CD4-positive, alpha-beta T cell treated with Interferon gamma for 1 hour (primary cell): ENCODE measurements around the gene RNASE7.

ENCODE experiments used
- DNase-seq: peaks from one replicate; pipeline ENCODE4 v3.0.0-alpha.2; 2020

The RNASE7 gene

GRCh38 chr14:21043974-21044618 lies 1.9 kb downstream of the RNASE7 start:
- no peak for DNase-seq

GRCh38 chr14:21047378-21047781 lies 5.2 kb downstream of the RNASE7 start:
- no peak for DNase-seq

DNA sequence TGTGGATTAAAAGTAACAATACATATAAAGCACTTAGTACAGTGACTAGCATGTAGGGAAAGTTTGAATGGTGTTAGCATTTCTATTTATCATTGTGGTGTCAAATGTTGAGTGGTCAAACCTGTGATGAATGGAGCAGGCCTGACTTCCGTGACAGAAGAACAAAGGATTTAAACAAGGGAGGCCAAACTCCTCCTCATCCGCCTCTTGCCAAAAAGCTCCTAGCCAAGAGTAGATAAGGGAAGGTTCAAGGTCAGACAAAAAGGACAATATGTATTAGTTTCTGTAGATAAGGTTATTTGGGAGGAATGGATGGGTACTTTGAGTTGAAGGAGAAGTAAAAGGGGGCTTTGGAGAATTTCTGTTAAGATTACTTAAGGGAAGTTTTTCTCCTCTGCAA lies 6.5 kb downstream of the RNASE7 start:
- DNase-seq = no peak

DNA sequence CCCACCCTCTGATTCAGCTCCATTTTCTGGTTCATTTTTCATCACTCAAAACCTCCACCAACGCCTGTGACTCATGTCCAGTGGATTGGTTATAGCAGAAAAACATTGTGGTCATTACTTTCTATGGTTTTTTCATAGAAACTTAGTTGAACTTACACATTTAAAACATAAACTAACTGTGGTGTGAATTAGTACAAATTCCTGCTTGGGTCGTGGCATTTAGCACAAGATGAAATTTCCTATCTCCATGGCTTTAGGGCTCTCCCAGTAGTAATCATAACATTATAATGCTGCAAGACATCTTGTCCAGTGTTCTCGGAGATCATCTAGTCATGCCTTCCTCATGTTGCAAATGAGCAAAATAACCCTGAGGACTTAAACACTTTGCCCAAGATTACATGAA lies 7.1 kb downstream of the RNASE7 start:
- DNase-seq = no peak

DNA sequence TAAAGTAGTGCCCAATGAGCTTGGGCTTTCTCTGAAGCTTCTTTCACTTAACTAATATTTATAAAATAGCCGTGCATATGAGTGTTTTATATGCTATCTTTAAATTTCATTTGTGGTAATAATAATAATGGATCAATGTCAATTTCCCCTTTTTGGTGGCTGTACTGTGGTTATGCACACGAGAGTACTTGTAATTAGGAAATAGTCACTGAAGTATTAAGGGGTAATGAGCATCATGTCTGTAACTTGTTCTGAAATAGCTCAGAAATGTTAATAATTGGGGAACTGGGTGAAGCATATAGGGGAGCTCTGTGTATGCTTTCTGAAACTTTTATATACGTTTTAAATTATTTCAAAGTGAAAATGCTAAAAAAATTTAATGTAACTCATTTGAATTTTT lies 8.4 kb downstream of the RNASE7 start:
- no peak for DNase-seq

DNA sequence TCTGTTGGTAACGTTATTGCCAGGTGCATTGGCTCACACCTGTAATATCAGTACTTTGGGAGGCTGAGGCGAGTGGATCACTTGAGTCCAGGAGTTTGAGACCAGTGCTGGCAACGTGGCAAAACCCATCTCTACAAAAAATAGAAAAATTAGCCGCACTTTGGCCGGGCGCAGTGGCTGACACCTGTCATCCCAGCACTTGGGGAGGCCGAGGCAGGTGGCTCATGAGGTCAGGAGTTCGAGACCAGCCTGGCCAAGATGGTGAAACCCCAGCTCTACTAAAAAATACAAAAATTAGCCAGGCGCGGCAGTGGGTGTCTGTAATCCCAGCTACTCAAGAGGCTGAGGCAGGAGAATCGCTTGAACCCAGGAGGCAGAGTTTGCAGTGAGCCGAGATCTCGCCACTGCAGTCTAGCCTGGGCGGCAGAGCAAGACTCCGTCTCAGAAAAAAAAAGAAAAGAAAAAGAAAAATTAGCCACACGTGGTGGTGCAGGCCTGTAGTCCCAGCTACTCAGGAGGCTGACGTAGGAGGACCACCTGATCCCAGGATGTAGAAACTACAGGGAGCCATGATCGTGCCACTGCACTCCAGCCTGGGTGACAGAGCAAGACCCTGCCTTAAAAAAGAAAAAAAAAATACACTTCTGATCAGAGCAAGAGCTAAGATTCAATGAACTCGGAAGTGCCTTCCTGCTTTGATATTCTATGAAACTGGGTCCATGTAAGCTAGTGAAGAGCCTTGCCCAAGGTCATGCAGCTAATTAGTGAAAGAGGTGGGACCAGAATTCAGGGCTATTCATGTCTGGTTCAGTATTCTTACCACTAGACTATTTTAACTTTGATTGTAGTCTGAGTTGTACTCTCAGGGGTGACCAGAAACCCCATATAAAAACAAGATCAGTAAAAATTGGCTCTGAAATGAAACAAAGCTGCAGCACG lies 11.3 kb downstream of the RNASE7 start:
- no peak for DNase-seq

DNA sequence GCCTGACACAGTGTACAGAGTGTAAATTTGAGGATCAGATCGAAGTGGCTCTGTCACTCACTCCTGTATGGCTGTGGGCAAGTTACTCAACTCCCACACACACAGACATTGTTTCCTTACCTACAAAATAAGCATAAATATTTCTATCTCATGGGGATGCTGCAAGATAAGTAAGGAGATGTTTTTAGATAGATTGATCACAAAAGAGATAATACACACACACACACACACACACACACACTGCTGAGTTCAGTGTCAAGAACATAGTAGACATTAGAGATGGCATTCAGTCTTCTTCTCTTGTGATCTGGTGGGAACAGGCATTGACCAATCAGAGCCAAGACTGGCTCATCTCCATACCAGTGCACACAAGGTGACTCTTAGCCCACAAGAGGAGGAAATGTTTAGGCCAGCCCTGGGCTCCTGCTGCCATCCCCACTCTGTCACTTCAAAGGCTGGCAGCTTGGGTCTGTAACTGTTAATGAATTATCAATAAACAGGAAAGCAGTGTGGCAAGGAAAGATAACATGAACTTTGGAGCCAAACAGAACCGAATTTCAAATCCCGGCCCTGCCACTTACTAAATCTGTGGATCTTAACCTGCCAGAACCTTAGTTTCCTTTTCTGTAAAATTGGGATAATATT lies 12.1 kb downstream of the RNASE7 start:
- no peak for DNase-seq

- DNase-seq = no peak
Observed at GRCh38 chr14:21054768-21055145, 12.6 kb downstream of the RNASE7 start.

GRCh38 chr14:21055432-21056117 lies 13.4 kb downstream of the RNASE7 start:
- DNase-seq = no peak

DNA sequence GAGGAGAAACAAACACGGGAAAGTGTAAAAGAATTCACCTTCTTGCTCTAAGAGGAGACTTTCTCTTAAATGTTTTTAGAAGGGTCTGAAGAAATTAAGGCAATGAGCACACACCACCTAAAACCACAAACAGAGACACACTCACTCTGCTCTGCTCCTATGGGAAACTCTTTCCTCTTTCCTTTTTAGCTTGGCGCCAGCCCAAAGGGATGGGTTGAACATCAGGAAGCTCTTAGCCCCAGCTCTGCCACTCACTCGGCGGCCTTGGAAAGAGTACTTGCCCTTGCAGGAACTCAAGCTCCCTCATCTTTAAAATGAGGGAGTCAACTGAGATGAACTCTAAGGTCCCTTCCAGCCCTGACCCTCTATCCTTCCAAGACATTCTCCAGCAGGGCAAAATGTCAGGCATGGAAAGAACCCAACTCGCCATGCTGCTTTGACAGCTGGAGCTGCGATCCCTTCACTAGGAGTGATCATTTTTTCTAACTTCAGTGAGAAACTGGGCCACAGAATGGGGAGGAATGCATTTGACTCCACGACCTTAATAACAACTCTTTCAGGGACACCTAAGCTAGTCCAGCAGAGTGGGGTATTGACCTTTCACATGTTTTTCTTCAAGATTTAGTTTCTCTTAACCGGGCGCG lies 14.5 kb downstream of the RNASE7 start:
- DNase-seq = no peak

DNA sequence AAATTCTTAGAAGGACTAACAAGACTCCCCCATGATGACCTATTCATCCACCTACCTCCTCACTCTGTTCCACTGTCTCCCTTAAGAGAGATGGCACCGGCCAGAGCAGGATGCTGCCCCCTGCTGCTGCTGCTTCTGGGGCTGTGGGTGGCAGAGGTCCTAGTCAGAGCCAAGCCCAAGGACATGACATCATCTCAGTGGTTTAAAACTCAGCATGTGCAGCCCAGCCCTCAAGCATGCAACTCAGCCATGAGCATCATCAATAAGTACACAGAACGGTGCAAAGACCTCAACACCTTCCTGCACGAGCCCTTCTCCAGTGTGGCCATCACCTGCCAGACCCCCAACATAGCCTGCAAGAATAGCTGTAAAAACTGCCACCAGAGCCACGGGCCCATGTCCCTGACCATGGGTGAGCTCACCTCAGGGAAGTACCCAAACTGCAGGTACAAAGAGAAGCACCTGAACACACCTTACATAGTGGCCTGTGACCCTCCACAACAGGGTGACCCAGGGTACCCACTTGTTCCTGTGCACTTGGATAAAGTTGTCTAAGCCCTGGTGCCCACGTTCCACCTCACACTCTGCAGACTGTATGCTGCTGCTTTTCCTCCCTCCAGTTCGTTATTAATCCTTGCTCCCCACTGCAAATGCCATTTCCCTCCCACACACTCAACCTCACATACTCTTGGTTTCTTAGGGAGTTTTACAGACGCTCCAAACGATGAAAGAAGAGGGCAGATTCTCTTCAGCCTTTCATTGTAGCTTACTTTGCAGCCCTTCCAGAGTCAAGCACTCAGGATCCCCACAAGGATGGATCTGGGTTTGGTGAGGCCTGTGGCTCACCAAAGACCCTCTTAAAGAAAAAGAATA lies 15.9 kb downstream of the RNASE7 start, which contains the start of gene RNASE8:
Gene RNASE8, plus strand, starts transcription at position 20 of the 873 bp plus-strand sequence. Its CDS starts 71 bp downstream, at position 91.
- no peak for DNase-seq

- no peak for DNase-seq
Observed at GRCh38 chr14:21058903-21059302, 16.7 kb downstream of the RNASE7 start.

DNA sequence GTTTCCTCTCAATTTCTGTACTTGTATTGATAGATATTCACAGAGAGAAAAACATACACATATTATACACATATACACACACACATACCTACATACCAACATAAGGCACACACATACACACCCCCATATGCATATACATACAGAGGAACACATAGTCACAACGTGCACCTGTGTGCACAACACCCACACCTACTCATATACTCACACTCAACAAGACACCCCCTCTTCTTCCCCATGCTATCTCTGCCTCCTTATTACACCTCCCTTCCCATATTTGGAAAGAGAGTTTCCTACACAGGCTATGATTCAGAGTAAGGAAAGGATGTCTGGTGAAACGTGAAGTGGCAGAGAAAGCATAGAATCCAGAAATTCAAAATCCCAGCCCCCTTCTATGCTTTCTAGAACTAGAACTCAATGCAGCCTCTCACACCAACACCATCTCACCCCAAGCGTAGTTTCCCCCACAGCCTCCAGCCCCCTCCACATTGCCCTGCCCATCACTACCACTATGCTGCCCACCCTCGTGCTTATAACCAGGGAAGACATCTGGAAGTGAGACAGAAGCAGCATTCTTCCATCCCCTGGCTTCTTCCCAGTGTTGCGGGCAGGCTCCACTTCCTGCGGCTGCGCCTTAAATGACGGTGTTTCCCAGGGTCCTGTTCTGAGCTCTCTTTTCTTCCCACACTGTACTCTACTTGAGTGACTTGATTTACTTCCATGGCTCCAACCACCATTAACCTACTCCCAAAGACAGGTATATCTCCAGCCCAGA lies 17.9 kb downstream of the RNASE7 start:
- DNase-seq = no peak

- no peak for DNase-seq
Observed at GRCh38 chr14:21060614-21061346, 18.6 kb downstream of the RNASE7 start.

DNA sequence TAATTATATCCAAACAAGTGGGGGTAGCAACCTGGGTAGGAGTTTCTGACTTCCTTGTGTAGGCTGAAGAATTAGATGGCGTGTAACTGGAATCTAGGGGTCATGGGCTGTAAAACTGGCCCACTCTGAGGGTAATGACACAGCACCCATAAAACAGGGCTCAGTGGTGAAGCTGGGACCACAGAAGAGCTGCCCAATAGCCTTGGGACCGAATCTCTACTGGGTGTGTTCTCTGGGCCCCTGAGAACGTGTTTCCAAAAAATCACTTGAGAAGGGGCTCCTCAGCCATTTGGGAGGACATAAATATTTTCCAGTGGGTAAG lies 19.1 kb downstream of the RNASE7 start:
- DNase-seq = no peak

DNA sequence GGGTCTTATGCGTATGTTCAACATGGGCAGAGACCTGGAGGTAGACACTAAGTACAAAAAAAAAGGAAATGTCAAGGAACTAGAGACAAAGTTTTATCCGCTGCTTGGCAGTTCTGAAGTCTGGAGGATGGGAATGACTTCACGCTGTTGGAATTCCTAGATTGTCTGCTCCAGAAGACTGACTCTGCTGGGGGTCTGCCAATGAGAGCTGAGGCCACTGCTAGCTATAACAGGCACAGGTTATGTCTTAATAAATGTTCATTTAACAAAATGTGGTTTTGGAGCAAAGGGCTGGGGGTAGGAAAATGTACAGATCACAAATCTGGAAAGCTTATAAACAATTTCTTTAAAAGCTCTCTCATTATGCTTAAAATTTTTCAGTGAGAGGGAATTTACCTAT lies 21.3 kb downstream of the RNASE7 start:
- DNase-seq = no peak

- DNase-seq = no peak
Observed at GRCh38 chr14:21066882-21067502, 24.8 kb downstream of the RNASE7 start.

GRCh38 chr14:21068521-21069387 lies 26.6 kb downstream of the RNASE7 start:
- peak; percentile 65 for DNase-seq
